Hematopoietic multipotent progenitor cell (in vitro differentiated cells): ENCODE data around the gene SLC22A5. TPM values are rescaled to one million over a fixed set of nuclear protein-coding genes. Genes with fewer than 3 reads are reported as not detected.

ENCODE experiments used
- DNase-seq, 3 donors: peaks; one replicate each; pipeline ENCODE4 v3.0.0-alpha.2; 2011 to 2015; ENCODE audit warnings: low read depth in 2 of 3, low spot score in 2 of 3
- small RNA-seq: library from RNA; depleted of rRNA; stranded (forward); fragments of <200 nt; gene quantifications from one replicate; pipeline ENCODE3, GENCODE V24; 2012
- total RNA-seq: library from RNA; depleted of rRNA; stranded (reverse); fragments of >200 nt; gene quantifications from one replicate; pipeline ENCODE4 v1.2.3, GENCODE V29; 2012

Gene SLC22A5
- total RNA-seq, 1 donor = 12.9 TPM

GRCh38 chr5:132439521-132440089 lies 70.1 kb downstream of the SLC22A5 start:
- DNase-seq = no peak

GRCh38 chr5:132444061-132444460 lies 74.6 kb downstream of the SLC22A5 start:
- no peak for DNase-seq

Small RNA genes within 50 kb of the gene (small RNA-seq; reads per million reads assigned to genes)
- gene MIR3936 = 0.47 reads per million

Other genes with a start within 250 kb of the SLC22A5 start
- 0.54 TPM for gene P4HA2, start 141.9 kb upstream of the SLC22A5 start, total RNA-seq
- gene PDLIM4, start 112.0 kb upstream of the SLC22A5 start, total RNA-seq = 1.6 TPM
- gene SLC22A4, start 75.3 kb upstream of the SLC22A5 start, total RNA-seq = 7.3 TPM
- 181 TPM for gene IRF1, start 121.1 kb downstream of the SLC22A5 start, total RNA-seq
- gene IL5, start 173.8 kb downstream of the SLC22A5 start, total RNA-seq = not detected
- gene RAD50, start 187.3 kb downstream of the SLC22A5 start, total RNA-seq = 9.7 TPM